ENCODE measurements around the gene CPLX1.

- no peak for TF ChIP-seq POLR2AphosphoS5 (IDR thresholded peaks at IDR 0.05; ENCODE audit: low read depth, low read length)
- TF ChIP-seq POLR2A (IDR thresholded peaks at IDR 0.05; ENCODE audit: low read depth, low read length) = no peak
- no peak for TF ChIP-seq TAF1 (IDR thresholded peaks at IDR 0.05; ENCODE audit: low read depth, low read length)
- no peak for TF ChIP-seq POU2F2 (IDR thresholded peaks at IDR 0.05; ENCODE audit: low read depth, low read length)
These were observed 81.6 kb downstream of the CPLX1 start for GRCh38 chr4:744212-744841.

All from GM12891 (cell line).